H1 (cell line): ENCODE results near the gene ACSF3. TPM values are rescaled to one million over a fixed set of nuclear protein-coding genes. Genes with fewer than 3 reads are reported as not detected.

ENCODE experiments used
- CTCF ChIA-PET: fragments of 300-600 bp; sonication (Branson Sonifier 250); formaldehyde crosslinking; loops from one replicate; lab custom pipeline; 2021; ENCODE audit not compliant: partially characterized antibody; lab: Charles Lee
- POLR2A ChIA-PET: fragments of 300-600 bp; sonication (Branson Sonifier 250); formaldehyde crosslinking; loops from one replicate; lab custom pipeline; 2021; ENCODE audit warnings: inconsistent platforms; ENCODE audit not compliant: partially characterized antibody; lab: Charles Lee
- DNase-seq, 2 experiments: peaks; one replicate each; pipeline versions ENCODE4 v3.0.0 to v3.0.0-alpha.2; 2010 to 2022; ENCODE audit warnings: low spot score in 2 of 2, low read depth in 1 of 2, mixed read lengths in 1 of 2
- FAIRE-seq: peaks from 2 replicates; lab custom pipeline; 2011; peaks lifted over from hg19 to GRCh38; lab: Jason Lieb, UNC
- H2AFZ ChIP-seq: 2 replicates; pipeline ENCODE4 v1.8.1; 2012; ENCODE audit warnings: low read length, inconsistent platforms
- H2AK5ac ChIP-seq: 2 replicates; pipeline ENCODE4 v1.6.1; 2013; ENCODE audit warnings: low read depth, low read length
- H2BK120ac ChIP-seq: replicated peaks from 2 replicates; pipeline ENCODE3; 2013; ENCODE audit warnings: low read depth, low read length, inconsistent platforms
- H2BK12ac ChIP-seq: 2 replicates; pipeline ENCODE4 v1.6.1; 2013; ENCODE audit warnings: low read depth, low read length
- H2BK15ac ChIP-seq: 2 replicates; pipeline ENCODE4 v1.6.1; 2013; ENCODE audit warnings: low read length
- H2BK20ac ChIP-seq: 2 replicates; pipeline ENCODE4 v1.6.1; 2013; ENCODE audit warnings: low read length
- H2BK5ac ChIP-seq: 2 replicates; pipeline ENCODE4 v1.6.1; 2013; ENCODE audit warnings: low read depth, low read length
- H3K14ac ChIP-seq: 2 replicates; pipeline ENCODE4 v1.6.1; 2013; ENCODE audit warnings: inconsistent platforms; ENCODE audit not compliant: insufficient read length
- H3K18ac ChIP-seq: 2 replicates; pipeline ENCODE4 v1.6.1; 2013; ENCODE audit warnings: low read length; ENCODE audit errors: extremely low read depth
- H3K23ac ChIP-seq: 2 replicates; pipeline ENCODE4 v1.6.1; 2013; ENCODE audit warnings: inconsistent platforms; ENCODE audit not compliant: insufficient read length
- H3K23me2 ChIP-seq: 2 replicates; pipeline ENCODE4 v1.6.1; 2013; ENCODE audit warnings: low read depth, low read length
- H3K27ac ChIP-seq: 2 replicates; pipeline ENCODE4 v1.6.1; 2011; ENCODE audit warnings: low read depth, low read length, inconsistent platforms
- H3K27me3 ChIP-seq, 4 experiments: replicated peaks in 1 of 4; 1 replicate in 1 of 4; 2 replicates in 3 of 4; pipeline versions ENCODE4 v1.6.1 to v1.8.1; 2011 to 2013; ENCODE audit warnings: low read length in 3 of 4, mild to moderate bottlenecking in 3 of 4, inconsistent platforms in 2 of 4, mixed read lengths in 2 of 4, moderate library complexity in 1 of 4; ENCODE audit not compliant: control insufficient read depth in 3 of 4, insufficient read depth in 3 of 4; ENCODE audit errors: extremely low read depth in 1 of 4
- H3K36me3 ChIP-seq, 4 experiments: 2 replicates each; pipeline versions ENCODE4 v1.6.1 to v1.8.1; 2011 to 2013; ENCODE audit warnings: mild to moderate bottlenecking in 4 of 4, low read length in 3 of 4, moderate library complexity in 2 of 4, control low read depth in 1 of 4, inconsistent platforms in 1 of 4; ENCODE audit not compliant: insufficient read depth in 4 of 4, control insufficient read depth in 2 of 4
- H3K4ac ChIP-seq: replicated peaks from 2 replicates; pipeline ENCODE3; 2013; ENCODE audit warnings: low read length, low read depth, mixed read lengths, inconsistent platforms; ENCODE audit not compliant: insufficient read length
- H3K4me1 ChIP-seq, 4 experiments: replicated peaks in 1 of 4; 1 replicate in 1 of 4; 2 replicates in 3 of 4; pipeline versions ENCODE4 v1.6.1 to v1.8.1; 2011 to 2013; ENCODE audit warnings: low read length in 3 of 4, inconsistent platforms in 2 of 4, mixed read lengths in 1 of 4; ENCODE audit not compliant: insufficient read depth in 4 of 4, control insufficient read depth in 3 of 4
- H3K4me2 ChIP-seq, 2 experiments: 2 replicates each; pipeline versions ENCODE4 v1.6.1 to v1.8.1; 2011 to 2013; ENCODE audit warnings: low read depth in 2 of 2, low read length in 2 of 2, control low read depth in 1 of 2, inconsistent platforms in 1 of 2, mild to moderate bottlenecking in 1 of 2; ENCODE audit not compliant: insufficient read depth in 1 of 2
- H3K4me3 ChIP-seq, 4 experiments: fragments of 200-600, 300-600 bp in 1 of 4; sonication (generic), shearing (Covaris generic), sonication (Bioruptor Twin) in 1 of 4; 2 replicates each; pipeline versions ENCODE4 v1.5.1 to v1.8.1; 2011 to 2016; ENCODE audit warnings: low read length in 4 of 4, low read depth in 3 of 4, control low read depth in 2 of 4, inconsistent platforms in 2 of 4, mild to moderate bottlenecking in 2 of 4, mixed read lengths in 1 of 4, moderate library complexity in 1 of 4; ENCODE audit not compliant: insufficient read depth in 2 of 4; ENCODE audit errors: extremely low read depth in 1 of 4
- H3K56ac ChIP-seq: replicated peaks from 2 replicates; pipeline ENCODE3; 2013; ENCODE audit warnings: low read depth, mild to moderate bottlenecking, mixed read lengths, low read length, inconsistent platforms; ENCODE audit not compliant: insufficient read length
- H3K79me1 ChIP-seq: 2 replicates; pipeline ENCODE4 v1.6.1; 2013; ENCODE audit warnings: low read depth, low read length, control low read depth
- H3K79me2 ChIP-seq, 2 experiments: 2 replicates each; pipeline versions ENCODE4 v1.6.1 to v1.8.1; 2012 to 2013; ENCODE audit warnings: low read length in 2 of 2, mild to moderate bottlenecking in 2 of 2, inconsistent platforms in 1 of 2; ENCODE audit not compliant: insufficient read depth in 2 of 2, control insufficient read depth in 1 of 2
- H3K9ac ChIP-seq, 4 experiments: replicated peaks in 1 of 4; 1 replicate in 1 of 4; 2 replicates in 3 of 4; pipeline versions ENCODE4 v1.6.1 to v1.8.1; 2011 to 2013; ENCODE audit warnings: low read depth in 3 of 4, low read length in 3 of 4, control low read depth in 2 of 4, mild to moderate bottlenecking in 2 of 4, moderate library complexity in 2 of 4, inconsistent platforms in 1 of 4; ENCODE audit errors: extremely low read depth in 1 of 4
- H3K9me3 ChIP-seq, 2 experiments: 2 replicates each; pipeline versions ENCODE4 v1.6.1 to v1.8.1; 2012 to 2013; ENCODE audit warnings: mild to moderate bottlenecking in 2 of 2, moderate library complexity in 2 of 2, control low read depth in 1 of 2, inconsistent platforms in 1 of 2, low read depth in 1 of 2, low read length in 1 of 2, mixed read lengths in 1 of 2; ENCODE audit not compliant: insufficient read depth in 2 of 2
- H4K20me1 ChIP-seq, 2 experiments: replicated peaks in 1 of 2; 2 replicates each; pipeline versions ENCODE3 to v1.8.1; 2011 to 2013; ENCODE audit warnings: inconsistent platforms in 2 of 2, low read length in 2 of 2, mild to moderate bottlenecking in 1 of 2; ENCODE audit not compliant: insufficient read depth in 2 of 2, control insufficient read depth in 1 of 2
- H4K5ac ChIP-seq: 2 replicates; pipeline ENCODE4 v1.6.1; 2013; ENCODE audit warnings: low read length, low read depth, mixed read lengths, inconsistent platforms; ENCODE audit not compliant: insufficient read length
- H4K8ac ChIP-seq: 2 replicates; pipeline ENCODE4 v1.8.0; 2013; ENCODE audit warnings: mild to moderate bottlenecking, moderate library complexity, low read length, inconsistent platforms; ENCODE audit not compliant: insufficient read depth; ENCODE audit errors: extremely low read depth
- H4K91ac ChIP-seq: replicated peaks from 2 replicates; pipeline ENCODE3; 2013; ENCODE audit warnings: low read length, mixed read lengths, inconsistent platforms; ENCODE audit not compliant: insufficient read length
- GTF2F1 ChIP-seq: IDR thresholded peaks from 2 replicates; pipeline ENCODE4 v1.6.1; 2012; ENCODE audit warnings: low read depth, low read length, improper control_type of control experiment, borderline replicate concordance
- WGBS, 2 experiments: shearing (Covaris generic) in 1 of 2; methylation state at CpG; one replicate each; pipeline versions ENCODE4 v1.1.6 to v1.1.7; 2013 to 2015; ENCODE audit warnings: low lambda C conversion rate in 2 of 2, mixed read lengths in 2 of 2, inconsistent platforms in 1 of 2, low coverage in 1 of 2, missing lambda C conversion rate in 1 of 2; ENCODE audit not compliant: insufficient replicate concordance in 2 of 2, insufficient coverage in 1 of 2, insufficient read length in 1 of 2; ENCODE audit errors: extremely low coverage in 1 of 2, missing lambda C conversion rate in 1 of 2; 5-methylcytosine and 5-hydroxymethylcytosine counted together
- polyA plus RNA-seq, 7 experiments: library from polyadenylated mRNA; depleted of rRNA in 3 of 7; stranded (reverse) in 5 of 7; unstranded in 2 of 7; fragments of >200 nt in 5 of 7; fragments of 200-250 nt in 2 of 7; gene quantifications; 1 replicate in 5 of 7; 2 replicates in 1 of 7; 4 replicates in 1 of 7; pipeline versions ENCODE4 v1.2.1 to v1.2.3, GENCODE V29; 2011 to 2013; ENCODE audit warnings: missing spikeins in 2 of 7, mixed read lengths in 2 of 7
- total RNA-seq: library from RNA; stranded (reverse); fragmentation: NEBNext Ultra II Directional; extraction: Animal tissue kit (Norgen Biotek cat#: 25700); gene quantifications from 2 replicates; pipeline ENCODE4 v1.2.1, GENCODE V29; 2021

Gene ACSF3
- total and polyA plus RNA-seq, 2 of the 8 experiments (the other 6 are each of a cell fraction or from before 2014, with no cell fraction given): 15.6 to 22.9 TPM

DNA sequence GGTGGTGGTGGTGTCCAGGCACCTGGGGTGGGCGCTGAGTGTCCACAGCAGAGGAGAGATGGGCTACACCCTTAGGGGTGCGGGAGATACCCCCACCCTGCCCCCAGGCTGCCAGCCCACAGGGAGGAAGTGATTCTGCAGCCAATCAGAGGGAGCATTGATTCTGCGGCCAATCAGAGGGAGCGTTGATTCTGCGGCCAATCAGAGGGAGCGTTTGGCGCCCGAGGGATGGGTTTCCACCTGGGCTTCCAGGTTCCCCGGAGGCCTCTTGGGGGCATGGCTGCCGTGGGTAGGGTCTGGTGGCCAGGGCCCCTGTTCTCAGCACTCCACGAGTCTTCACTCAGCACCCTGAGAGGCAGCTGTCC is 28.2 kb upstream of the ACSF3 start:
- H3K27ac ChIP-seq: no peak overlapping the region
- H3K23me2 ChIP-seq: peaks cover 9% of the 10 kb centered on the region; the same call in 1 of the 2 replicates
- H3K4me1 ChIP-seq: no peaks in the 10 kb centered on the region; a peak in 1 of 7 replicates
- H3K9ac ChIP-seq: no peak overlapping the region
- ChIA-PET CTCF (interaction anchor here (0.7 to 1.0 kb wide), 2 partner anchors 9 to 16 kb away, joined by 3 read pairs; no protein-coding TSS in a partner anchor), POLR2A (no interaction called here)
- no peak overlapping the region for H2BK120ac ChIP-seq
- no peak overlapping the region for H3K56ac ChIP-seq
- H3K79me2 ChIP-seq: no peaks in the 10 kb centered on the region
- no peak overlapping the region for H4K91ac ChIP-seq
- H3K4me2 ChIP-seq: no peak overlapping the region
- no peak overlapping the region for H2AK5ac ChIP-seq
- no peaks in the 10 kb centered on the region for H3K79me1 ChIP-seq
- 96% methylated on average over 9 of the region's 11 CpGs; no CpG with 5 or more reads in 1 of the 2 experiments for WGBS, 2 experiments
- H3K9me3 ChIP-seq: peaks cover 0 to 5% of the 10 kb centered on the region in 2 experiments; a peak in 1 of 4 replicates
- H3K14ac ChIP-seq: no peak overlapping the region
- no peak overlapping the region for H2BK12ac ChIP-seq
- no peak overlapping the region for H4K5ac ChIP-seq
- H3K4ac ChIP-seq: no peak overlapping the region
- H3K18ac ChIP-seq: no peak overlapping the region
- no peaks in the 10 kb centered on the region for H3K36me3 ChIP-seq
- no peak for TF ChIP-seq GTF2F1
- peak overlapping the region; percentile 35; the same call in 1 of the 2 replicates for H4K8ac ChIP-seq
- FAIRE-seq (no peak), DNase-seq (no peak)
- H2AFZ ChIP-seq: no peak overlapping the region
- no peak overlapping the region for H2BK5ac ChIP-seq
- no peak overlapping the region for H2BK20ac ChIP-seq
- no peaks in the 10 kb centered on the region for H3K27me3 ChIP-seq
- H3K23ac ChIP-seq: no peak overlapping the region
- peaks cover 0 to 4% of the 10 kb centered on the region in 2 experiments for H4K20me1 ChIP-seq
- H2BK15ac ChIP-seq: no peak overlapping the region
- no peak overlapping the region for H3K4me3 ChIP-seq
